Measurements from ENCODE around the gene NKAIN1.
"Not testable (repeated sequence)": the region's sequence is repeated elsewhere in the genome, so short reads cannot be mapped to it uniquely, and the experiment has no call there.

The NKAIN1 gene

DNA sequence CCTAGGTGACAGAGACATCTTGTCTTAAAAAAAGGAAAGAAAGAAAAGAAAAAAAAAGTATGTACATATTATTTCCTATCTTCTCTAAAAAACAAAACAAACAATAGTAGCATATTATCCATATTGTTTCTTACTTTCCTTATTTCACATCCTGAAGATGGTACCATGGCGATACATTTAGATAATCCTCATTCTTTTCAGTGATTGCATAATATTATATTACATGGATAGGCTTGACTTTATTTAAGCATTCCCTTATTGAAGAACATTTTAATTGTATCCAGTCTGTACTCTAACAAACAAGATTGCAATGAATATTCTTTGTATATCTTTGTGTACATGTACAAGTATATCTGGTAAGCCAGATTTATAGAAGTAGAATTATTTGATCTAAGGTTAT, 91.3 kb downstream of the NKAIN1 start:
- no peak for DNase-seq

DNA sequence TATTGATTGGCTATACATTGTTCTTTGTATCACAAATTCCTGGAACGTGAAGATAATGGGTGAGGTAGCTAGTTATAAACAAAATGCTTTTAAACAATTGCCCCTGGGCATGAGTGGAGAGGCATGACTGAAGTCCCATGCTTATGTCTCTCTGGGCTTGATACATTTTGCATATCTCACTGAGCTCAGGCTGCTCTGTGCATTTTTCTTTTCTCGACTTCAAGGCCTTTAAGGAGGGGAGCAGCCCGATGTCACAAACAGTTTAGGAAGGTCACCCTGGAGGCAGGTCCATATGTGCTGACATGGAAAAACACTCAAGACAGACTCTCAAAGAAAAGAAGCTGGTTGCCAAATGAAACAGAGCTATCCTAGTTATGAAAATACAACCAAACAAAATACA, 94.0 kb downstream of the NKAIN1 start:
- DNase-seq: no peak

DNA sequence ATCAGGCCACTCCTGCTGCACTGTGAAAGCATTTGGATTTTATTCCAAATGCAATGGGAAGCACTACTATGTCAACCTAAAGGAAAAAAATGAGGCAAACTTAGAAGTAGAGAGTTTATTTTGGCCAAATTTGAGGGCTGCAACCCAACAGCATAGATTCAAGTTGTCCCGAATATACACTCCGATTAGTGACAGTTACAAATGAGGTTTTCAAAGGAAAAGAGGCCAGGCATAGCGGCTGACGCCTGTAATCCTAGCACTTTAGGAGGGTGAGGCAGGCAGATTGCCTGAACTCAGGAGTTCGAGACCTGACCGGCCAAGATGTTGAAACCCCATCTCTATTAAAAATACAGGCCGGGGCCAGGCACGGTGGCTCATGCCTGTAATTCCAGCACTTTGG, 95.2 kb downstream of the NKAIN1 start:
- no peak for DNase-seq

DNA sequence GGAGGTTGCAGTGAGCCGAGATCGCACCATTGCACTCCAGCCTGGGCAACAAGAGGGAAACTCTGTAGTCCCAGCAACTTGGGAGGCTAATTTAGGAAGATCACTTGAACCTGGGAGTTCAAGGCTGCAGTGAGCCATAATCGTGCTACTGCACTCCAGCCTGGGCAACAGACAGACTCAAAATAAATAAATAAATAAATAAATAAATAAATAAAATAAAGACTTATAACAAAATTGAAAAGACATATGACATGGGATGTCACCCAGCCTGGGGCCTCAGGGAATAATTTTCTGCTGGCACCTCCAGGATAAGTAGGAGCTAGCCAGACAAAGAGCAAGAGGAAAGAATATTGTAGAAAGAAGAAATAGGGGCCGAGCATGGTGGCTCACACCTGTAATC, 96.2 kb downstream of the NKAIN1 start:
- DNase-seq: no peak

DNA sequence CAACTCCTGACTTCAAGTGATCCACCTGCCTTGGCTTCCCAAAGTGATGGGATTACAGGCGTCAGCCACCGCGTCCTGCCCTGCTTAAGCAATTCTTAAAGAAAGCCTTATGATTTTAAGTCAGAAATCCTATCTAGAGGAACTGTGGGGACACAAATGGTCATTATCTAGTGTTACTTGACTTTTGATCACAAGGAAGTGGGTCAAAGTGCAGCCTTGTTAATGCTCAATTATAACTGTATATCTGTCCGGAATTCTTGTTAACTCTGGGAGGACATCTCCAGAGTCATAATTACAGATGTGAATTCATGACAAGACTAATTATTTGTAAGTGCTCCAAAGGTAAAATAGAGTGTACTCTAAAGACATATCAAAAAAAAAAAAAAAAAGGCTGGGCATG, 97.3 kb downstream of the NKAIN1 start:
- no peak for DNase-seq

DNA sequence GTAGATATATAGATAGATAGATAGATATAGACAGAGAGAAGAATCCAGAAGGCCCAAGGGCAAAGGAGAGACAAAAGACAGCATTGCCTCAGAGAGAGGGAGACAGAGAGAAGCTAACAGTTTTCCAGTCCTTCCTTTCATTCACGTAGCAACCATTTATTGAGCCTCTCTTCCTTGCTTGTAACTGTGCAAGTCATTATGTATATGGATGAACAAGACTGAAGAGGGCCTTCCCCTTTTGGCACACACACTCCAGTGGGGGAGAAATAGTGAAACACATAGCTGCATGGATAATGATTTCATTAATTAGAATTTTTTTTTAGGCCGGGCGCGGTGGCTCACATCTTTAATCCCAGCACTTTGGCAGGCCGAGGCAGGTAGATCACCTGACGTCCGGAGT, 99.4 kb downstream of the NKAIN1 start:
- no peak for DNase-seq

DNA sequence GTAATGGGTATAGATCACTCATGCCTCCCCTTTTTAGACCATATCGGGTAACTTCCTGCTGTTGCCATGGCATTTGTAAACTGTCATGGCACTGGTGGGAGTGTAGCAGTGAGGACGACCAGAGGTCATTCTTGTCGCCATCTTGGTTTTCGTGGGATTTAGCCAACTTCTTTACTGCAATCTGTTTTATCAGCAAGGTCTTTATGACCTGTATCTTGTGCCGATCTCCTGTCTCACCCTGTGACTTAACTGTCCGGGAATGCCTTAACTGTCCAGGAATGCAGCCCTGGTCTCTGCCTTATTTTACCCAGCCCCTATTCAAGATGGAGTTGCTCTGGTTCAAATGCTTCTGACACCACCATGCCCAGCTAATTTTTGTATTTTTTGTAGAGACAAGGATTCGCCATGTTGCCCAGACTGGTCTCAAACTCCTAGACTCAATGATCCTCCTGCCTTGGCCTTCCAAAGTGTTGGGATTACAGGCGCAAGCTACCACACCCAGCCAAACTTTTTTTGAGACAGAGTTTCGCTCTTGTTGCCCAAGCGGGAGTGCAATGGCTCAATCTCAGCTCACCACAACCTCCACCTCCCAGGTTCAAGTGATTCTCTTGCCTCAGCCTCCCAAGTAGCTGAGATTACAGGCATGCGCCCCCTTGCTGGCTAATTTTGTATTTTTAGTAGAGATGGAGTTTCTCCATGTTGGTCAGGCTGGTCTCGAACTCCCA, 100.7 kb downstream of the NKAIN1 start:
- DNase-seq: not testable (repeated sequence)

DNA sequence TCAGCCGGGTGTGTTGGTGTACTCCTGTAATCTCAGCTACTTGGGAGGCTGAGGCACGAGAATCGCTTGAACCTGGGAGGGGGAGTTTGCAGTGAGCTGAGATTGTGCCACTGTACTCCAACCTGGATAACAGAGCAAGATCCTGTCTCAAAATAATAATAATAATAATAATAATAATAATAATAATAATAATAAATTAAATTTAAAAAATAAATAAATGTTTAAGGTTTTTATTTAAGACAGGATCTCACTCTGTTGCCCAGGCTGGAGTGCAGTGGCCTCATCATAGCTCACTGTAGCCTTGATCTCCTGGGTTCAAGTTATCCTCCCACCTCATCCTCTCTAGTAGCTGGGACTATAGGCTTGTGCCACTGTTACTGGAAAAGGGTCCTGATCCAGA, 101.8 kb downstream of the NKAIN1 start:
- not testable (repeated sequence) for DNase-seq

DNA sequence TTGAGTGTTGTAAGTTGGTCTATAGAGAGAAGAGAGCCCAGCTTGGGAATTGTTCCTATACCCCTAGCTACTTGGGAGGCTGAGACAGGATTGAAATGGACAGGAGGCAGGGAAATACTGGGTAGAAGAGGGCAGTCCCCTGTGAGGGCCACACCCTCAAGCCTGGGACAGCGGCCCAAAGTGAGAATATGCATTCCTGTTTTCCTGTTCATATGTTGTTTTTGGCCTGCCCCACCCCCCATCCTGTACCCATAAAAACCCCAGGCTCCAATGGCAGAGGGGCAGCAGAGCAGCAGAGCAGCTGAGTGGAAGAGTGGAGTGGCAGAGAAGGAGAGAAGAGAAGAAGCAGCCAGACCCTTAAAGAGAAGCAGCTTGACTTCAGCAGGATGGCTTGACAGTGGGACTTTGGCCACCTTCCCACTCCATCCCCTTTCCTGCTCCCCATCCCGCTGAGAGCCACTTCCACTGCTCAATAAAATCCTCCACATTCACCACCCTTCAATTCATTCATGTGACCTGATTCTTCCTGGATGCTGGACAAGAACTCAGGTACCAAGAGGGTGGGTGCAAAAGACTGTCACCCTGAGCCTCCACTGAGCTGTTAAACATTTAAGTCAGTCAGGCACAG, 103.6 kb downstream of the NKAIN1 start:
- DNase-seq: no peak

DNA sequence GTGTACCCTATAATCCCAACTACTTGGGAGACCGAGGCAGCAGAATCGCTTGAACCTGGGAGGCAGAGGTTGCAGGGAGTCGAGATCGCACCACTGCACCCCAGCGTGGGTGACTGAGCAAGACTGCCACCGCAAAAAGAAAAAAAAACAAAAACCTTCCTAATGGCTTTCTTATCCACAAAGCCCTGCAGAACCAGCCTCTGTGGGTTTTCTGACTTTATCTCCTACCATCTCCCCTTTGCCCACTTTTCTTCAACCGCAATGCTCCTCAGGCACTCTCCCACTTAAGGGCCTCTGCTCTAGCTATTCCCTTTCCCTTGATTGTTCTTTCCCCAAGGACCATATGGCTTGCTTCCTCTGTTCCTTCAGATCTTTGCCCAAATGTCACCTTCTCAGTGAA, 106.3 kb downstream of the NKAIN1 start:
- DNase-seq: no peak
